NCI-H2107 treated with DMSO at 0.1 percent for 48 hours (cell line): ENCODE data around the gene PLEKHG4.

ENCODE experiments used
- DNase-seq: peaks from one replicate; lab custom pipeline; 2025; ENCODE audit not compliant: unreplicated experiment; lab: John Stamatoyannopoulos, UW

The PLEKHG4 gene

DNA sequence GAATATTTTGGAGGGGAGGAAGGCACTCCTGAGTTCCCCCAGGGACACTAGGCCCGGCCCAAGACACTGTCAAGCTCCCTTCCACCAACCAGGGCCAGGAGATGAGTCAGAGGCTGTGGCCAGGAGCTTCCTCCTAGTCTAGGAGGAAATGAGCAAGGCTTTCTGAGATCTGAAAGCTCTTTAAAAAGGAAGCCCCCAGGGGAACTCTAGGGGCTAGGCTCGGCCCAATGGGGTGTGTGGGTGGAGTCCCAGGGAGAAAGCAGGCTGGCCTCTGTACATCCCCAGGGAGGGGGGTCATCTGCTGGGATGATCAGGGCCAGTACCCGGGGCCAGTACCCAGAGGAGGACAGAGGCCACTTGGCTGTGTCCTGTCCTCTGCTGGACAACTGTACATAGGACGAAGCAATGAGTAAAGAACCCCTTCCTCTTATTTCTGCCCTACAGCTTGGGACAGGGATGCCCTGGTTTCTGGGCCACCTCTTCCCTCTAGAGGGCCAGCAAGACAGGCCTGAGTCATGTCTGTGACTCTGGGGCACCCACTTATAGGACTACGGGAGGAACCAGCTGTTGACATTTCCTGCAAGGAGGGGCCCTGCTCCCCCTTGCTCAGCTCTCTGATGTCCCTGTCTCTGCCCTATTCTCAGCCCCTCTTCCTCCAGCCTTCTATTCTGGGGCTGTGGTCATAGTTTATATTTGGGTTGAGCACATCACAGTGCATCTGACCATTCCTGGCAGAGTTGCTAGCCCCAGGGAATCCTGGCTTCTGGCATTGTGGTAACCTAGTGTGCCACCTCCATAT is 34.7 kb upstream of the PLEKHG4 start:
- DNase-seq, result no peak

- DNase-seq, result no peak
Measured at GRCh38 chr16:67245186-67245585, 34.1 kb upstream of the PLEKHG4 start.

- DNase-seq, result no peak
Measured at GRCh38 chr16:67245674-67246080, 33.7 kb upstream of the PLEKHG4 start.

- no peak for DNase-seq
Measured at GRCh38 chr16:67246081-67246755, 33.1 kb upstream of the PLEKHG4 start.

GRCh38 chr16:67246756-67247191 is 32.6 kb upstream of the PLEKHG4 start:
- peak; percentile 36 for DNase-seq

DNA sequence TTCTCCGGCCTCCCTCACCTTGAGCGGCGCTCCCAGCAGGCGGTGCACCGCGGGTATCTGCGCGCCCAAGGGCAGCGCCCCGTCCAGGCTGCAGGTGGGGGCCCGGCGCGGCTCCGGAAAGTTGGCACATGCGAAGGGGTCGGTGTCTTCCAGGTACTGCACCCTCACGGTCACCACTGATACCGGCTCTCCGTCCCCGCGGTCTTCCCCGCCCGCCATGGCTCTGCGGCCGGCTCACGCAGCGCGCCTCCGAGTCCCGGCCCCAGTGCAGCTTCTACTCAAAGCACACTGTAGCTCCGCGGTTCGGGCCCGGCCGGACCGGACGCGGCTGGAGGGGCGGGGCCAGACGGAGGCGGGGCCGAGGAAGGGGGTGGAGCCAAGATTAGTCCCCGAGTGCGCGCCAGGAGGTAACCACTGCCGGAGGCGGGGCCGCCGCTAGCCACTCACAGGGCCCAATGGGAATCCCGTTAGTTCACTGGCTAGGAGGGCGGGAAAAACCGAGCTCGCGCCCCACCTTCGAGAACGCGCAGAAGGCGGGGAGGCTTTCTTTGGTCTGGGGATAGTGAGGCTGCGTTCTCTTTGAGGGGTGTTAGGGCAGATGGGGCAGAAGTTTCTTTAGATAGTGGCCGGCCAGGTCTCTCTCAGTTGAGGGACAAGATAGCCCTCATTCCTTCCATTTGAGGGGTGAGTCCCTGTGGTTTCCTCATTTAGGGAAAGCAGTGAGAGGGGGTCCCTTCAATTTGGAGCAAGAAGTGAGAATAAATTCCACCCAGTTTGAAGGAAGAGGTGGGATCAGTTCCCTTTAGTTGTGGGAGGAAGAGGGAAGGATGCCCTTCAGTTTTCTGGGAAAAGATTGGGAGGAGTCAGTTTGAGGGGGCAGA is 31.9 kb upstream of the PLEKHG4 start, which contains the start of gene FHOD1:
TSS of gene FHOD1 (minus strand) at position 290 of the 881 bp plus-strand sequence. CDS start at position 219, 71 bp downstream.
- peak; percentile 40 for DNase-seq

DNA sequence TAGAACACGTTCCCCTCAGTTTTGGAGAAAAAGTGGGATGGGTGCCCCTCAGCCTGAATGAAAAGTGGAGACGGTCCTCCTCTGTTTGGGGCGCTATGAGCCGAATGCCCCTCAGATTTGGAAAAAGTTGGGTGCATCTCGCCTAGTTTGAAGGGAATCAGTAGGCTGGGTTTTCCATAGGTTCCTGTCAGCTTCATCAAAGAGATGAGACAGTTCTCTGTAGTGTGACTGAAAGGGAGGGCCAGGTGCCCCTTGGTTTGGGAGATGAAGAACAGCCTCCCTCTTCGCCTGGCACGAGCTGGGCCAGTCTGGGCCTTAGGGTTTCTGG is 31.3 kb upstream of the PLEKHG4 start:
- DNase-seq, result no peak

- DNase-seq, result no peak
Measured at GRCh38 chr16:67248401-67249177, 30.7 kb upstream of the PLEKHG4 start, which contains the start of gene SLC9A5. TSS of gene SLC9A5 (plus strand) at chr16:67248979. CDS start at chr16:67249015, 36 bp downstream.

DNA sequence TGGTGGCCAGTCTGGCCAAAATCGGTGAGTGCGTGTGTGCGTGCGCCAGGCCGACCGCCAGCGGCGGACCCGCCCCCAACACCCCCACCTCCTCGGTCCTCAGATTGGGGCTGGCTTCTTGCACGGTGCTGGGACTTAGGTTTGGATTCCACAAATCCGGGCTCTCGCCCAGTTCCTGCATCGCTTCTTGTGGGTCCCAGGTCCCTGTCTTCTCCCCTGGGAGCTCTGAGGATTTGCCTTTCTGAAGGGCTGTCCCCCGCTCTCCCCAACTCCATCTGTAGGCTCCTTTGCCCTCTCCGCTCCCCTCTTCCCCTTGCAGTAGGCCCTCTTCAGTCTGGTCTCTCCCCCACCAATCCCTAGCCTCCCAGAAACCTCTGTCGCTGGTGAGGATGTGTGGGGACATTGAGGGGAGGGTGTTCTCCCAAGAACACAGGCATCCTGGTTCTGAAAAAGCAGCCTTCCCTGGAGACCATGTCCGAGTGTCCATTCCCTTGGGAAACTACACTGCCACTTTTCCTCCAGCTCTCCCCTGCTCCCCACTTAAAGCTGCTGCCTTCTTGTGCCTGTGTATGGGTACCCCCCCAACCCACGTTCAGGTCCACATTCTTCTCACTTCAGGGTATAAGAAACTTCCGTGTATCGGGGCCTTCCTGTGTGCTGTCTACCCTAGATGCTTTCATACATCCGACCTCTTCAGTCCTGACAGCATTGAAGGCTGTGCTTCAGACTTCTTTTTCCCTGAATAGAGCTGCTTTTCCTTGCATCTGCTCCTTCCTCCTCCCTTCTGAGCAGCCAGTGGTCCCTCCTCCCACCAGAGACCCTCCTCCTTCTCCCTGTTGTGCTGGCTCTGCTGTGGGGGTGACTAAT is 29.9 kb upstream of the PLEKHG4 start:
- no peak for DNase-seq

GRCh38 chr16:67250045-67250327 is 29.3 kb upstream of the PLEKHG4 start:
- DNase-seq, result no peak

DNA sequence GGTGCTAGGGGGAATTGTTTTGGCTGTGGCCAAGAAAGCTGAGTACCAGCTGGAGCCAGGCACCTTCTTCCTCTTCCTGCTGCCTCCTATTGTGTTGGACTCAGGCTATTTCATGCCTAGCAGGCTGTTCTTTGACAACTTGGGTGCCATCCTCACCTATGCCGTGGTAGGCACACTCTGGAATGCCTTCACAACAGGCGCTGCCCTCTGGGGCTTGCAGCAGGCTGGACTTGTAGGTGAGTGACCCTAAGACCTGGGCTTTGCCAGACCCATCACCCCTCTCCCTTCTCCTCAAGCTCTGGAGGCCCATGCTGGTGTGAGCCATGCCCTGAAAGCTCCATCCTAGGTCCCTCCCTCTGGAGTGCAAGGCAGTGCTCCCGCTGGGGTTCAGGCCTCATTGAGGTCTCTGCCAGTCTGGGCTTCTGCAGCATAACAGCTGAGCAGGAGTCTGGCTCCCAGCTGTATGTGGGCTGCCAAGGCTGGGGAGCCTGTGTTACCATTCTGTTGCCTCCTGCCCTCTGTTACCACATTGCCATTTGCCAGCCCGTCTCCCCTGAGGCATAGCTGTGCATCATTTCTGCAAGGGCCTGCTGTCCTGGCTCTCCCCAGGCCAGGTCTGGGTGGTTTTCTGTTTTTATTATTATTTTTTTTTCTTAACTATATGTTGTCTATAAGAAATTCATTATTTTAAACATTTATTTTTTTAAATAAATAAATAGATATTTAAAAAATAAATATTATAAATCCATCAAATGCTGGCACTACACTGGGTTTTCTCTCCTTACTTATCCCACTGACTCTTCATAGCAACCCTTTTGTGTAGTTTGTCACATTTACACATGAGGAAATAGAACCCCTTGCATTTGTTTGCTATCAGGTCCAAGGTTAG is 26.5 kb upstream of the PLEKHG4 start:
- no peak for DNase-seq

DNA sequence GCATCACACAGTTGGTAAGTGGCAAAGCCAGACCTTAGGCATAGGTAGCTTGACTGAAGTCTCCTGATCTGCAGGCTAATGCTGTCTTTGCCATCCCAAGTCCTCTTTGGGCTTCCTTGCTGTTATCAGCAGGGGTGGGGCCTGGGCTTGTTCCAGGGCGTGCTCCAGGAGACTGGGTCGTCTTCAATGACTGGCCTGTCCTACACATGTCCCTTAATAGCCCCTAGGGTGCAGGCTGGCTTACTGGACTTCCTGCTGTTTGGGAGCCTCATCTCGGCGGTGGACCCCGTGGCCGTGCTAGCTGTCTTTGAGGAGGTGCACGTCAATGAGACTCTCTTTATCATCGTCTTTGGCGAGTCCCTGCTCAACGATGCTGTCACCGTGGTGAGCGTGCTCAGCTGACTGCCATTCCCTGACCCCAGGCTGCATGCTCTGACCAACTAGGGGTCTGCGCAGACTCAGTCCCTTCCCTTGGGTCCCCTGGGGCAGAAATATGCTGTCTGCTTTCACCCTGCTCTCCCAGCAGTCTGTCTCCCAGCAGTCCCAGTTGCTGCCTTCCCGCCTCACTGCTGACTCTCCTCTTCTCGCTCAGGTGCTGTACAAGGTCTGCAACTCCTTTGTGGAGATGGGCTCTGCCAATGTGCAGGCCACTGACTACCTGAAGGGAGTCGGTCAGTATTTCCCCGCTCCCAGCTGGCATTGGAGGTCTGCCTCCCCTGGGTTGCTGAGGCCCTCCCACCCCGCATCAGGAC is 24.4 kb upstream of the PLEKHG4 start:
- DNase-seq, result no peak

DNA sequence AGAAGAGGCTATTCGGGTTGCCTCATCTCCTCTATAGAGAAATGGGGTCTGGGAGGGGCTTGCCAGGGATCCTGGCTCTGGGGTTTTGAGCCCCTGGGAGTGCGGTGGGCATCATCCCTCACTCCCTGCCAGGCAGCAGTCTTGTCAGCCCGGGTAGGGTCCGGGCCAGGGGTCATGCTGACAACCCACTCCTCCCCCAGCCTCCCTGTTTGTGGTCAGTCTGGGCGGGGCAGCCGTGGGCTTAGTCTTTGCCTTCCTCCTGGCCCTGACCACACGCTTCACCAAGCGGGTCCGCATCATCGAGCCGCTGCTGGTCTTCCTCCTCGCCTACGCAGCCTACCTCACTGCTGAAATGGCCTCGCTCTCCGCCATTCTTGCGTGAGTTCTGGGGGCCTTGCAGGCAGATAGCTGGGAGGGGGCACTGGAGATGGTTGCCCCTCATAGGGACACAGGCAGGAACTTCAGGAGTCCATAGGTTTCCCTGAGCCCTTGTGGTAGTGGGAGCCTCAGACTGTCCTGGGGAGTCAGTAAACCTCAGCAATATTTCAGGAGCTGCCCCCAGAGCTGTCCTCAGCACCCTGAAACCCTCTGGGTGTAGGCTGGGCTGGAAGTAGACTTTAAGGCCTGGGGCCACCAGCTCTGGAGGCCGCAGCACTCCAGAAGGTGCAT is 23.6 kb upstream of the PLEKHG4 start:
- no peak for DNase-seq

DNA sequence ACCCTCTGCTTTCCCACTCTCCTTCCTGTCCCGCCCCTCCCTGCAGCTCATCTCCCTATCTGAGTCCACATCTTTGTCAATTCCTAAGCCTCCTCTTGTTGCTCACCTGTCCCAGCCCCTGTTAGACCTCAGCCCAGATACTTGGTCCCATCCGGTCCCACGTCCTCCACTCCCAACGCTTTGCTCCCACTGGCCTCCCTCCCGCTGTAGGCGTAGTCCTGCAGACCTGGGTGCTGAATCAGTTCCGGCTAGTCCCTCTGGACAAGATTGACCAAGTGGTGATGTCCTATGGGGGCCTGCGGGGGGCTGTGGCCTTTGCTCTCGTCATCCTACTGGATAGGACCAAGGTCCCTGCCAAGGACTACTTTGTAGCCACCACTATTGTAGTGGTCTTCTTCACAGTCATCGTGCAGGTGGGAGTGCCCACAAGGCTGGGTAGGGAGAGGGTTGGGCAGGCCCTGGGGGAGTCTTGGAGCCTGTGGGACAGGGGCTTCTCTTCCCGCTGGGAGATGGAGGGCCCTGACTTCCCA is 22.6 kb upstream of the PLEKHG4 start:
- no peak for DNase-seq

- no peak for DNase-seq
Measured at GRCh38 chr16:67257486-67258160, 21.7 kb upstream of the PLEKHG4 start.

- DNase-seq, result no peak
Measured at GRCh38 chr16:67258161-67258835, 21.0 kb upstream of the PLEKHG4 start.
